Neuronal stem cell (in vitro differentiated cells): ENCODE data around the gene DLG2.
A peak's percentile ranks its signal among the peaks of the same experiment; 100 is the strongest.

Source experiments
- DNase-seq: peaks from one replicate; pipeline ENCODE4 v3.0.0-alpha.2; 2013; ENCODE audit warnings: low spot score
- H2AFZ ChIP-seq: one replicate; pipeline ENCODE4 v1.6.1; 2013; ENCODE audit warnings: mild to moderate bottlenecking, low read length, inconsistent platforms
- H2AK5ac ChIP-seq: 2 replicates; pipeline ENCODE4 v1.6.1; 2013; ENCODE audit warnings: low read depth, mild to moderate bottlenecking, inconsistent platforms, low read length, moderate library complexity, mixed read lengths
- H2BK120ac ChIP-seq: 2 replicates; pipeline ENCODE4 v1.6.1; 2013; ENCODE audit warnings: low read depth, mild to moderate bottlenecking, inconsistent platforms, low read length, moderate library complexity, mixed read lengths
- H2BK12ac ChIP-seq: one replicate; pipeline ENCODE4 v1.6.1; 2013; ENCODE audit warnings: low read length, inconsistent platforms
- H2BK15ac ChIP-seq: 2 replicates; pipeline ENCODE4 v1.6.1; 2013; ENCODE audit warnings: mild to moderate bottlenecking, low read length, inconsistent platforms, mixed read lengths
- H2BK5ac ChIP-seq: one replicate; pipeline ENCODE4 v1.6.1; 2013; ENCODE audit warnings: inconsistent platforms, mild to moderate bottlenecking, low read length, moderate library complexity
- H3K14ac ChIP-seq: one replicate; pipeline ENCODE4 v1.6.1; 2013; ENCODE audit warnings: low read length, inconsistent platforms
- H3K18ac ChIP-seq: 2 replicates; pipeline ENCODE4 v1.6.1; 2013; ENCODE audit warnings: low read length, inconsistent platforms
- H3K23ac ChIP-seq: 2 replicates; pipeline ENCODE4 v1.6.1; 2013; ENCODE audit warnings: low read depth, mild to moderate bottlenecking, mixed read lengths, low read length, inconsistent platforms; ENCODE audit not compliant: poor library complexity
- H3K27ac ChIP-seq: replicated peaks from 3 replicates; pipeline ENCODE4 v1.5.1; 2013; ENCODE audit warnings: low read length, inconsistent platforms
- H3K27me3 ChIP-seq, 3 experiments: 2 replicates each; pipeline ENCODE4 v1.6.1; 2013; ENCODE audit warnings: low read length in 3 of 3, mild to moderate bottlenecking in 2 of 3, inconsistent platforms in 1 of 3, low read depth in 1 of 3, mixed read lengths in 1 of 3, moderate library complexity in 1 of 3; ENCODE audit not compliant: control insufficient read depth in 3 of 3, insufficient read depth in 3 of 3
- H3K36me3 ChIP-seq, 2 donors: replicated peaks in 1 of 2; 2 replicates each; pipeline ENCODE4 v1.6.1; 2013; ENCODE audit warnings: low read length in 2 of 2; ENCODE audit not compliant: control insufficient read depth in 2 of 2, insufficient read depth in 2 of 2
- H3K4ac ChIP-seq: 2 replicates; pipeline ENCODE4 v1.6.1; 2013; ENCODE audit warnings: inconsistent platforms, mild to moderate bottlenecking, low read length, moderate library complexity
- H3K4me1 ChIP-seq, 2 donors: 1 replicate in 1 of 2; 2 replicates in 1 of 2; pipeline ENCODE4 v1.6.1; 2013; ENCODE audit warnings: low read length in 2 of 2, low read depth in 1 of 2; ENCODE audit not compliant: control insufficient read depth in 2 of 2, insufficient read depth in 1 of 2
- H3K4me2 ChIP-seq: one replicate; pipeline ENCODE4 v1.6.1; 2013; ENCODE audit warnings: mild to moderate bottlenecking, low read length, inconsistent platforms; ENCODE audit not compliant: insufficient read depth, poor library complexity, severe bottlenecking
- H3K4me3 ChIP-seq, 2 donors: 2 replicates each; pipeline ENCODE4 v1.5.1; 2013; ENCODE audit warnings: low read length in 2 of 2, mild to moderate bottlenecking in 2 of 2, inconsistent platforms in 1 of 2, moderate library complexity in 1 of 2
- H3K79me1 ChIP-seq: one replicate; pipeline ENCODE4 v1.6.1; 2013; ENCODE audit warnings: low read depth, mild to moderate bottlenecking, inconsistent platforms, low read length, moderate library complexity
- H3K9ac ChIP-seq: one replicate; pipeline ENCODE4 v1.6.1; 2013; ENCODE audit warnings: mild to moderate bottlenecking, low read depth, low read length, inconsistent platforms; ENCODE audit not compliant: poor library complexity
- H3K9me3 ChIP-seq, 2 donors: replicated peaks in 1 of 2; 2 replicates each; pipeline versions ENCODE3 to v1.6.1; 2013; ENCODE audit warnings: low read length in 2 of 2, mild to moderate bottlenecking in 2 of 2, inconsistent platforms in 1 of 2, low read depth in 1 of 2, mixed read lengths in 1 of 2, moderate library complexity in 1 of 2; ENCODE audit not compliant: control insufficient read depth in 2 of 2, insufficient read depth in 1 of 2
- H4K8ac ChIP-seq: one replicate; pipeline ENCODE4 v1.6.1; 2013; ENCODE audit warnings: low read depth, mild to moderate bottlenecking, inconsistent platforms, low read length, moderate library complexity
- H4K91ac ChIP-seq: one replicate; pipeline ENCODE4 v1.6.1; 2013; ENCODE audit warnings: low read length, low read depth, mild to moderate bottlenecking, inconsistent platforms; ENCODE audit not compliant: poor library complexity
- WGBS, 2 donors: extraction: QIAGEN DNeasy Blood & Tissue Kit; methylation state at CpG; one replicate each; pipeline ENCODE4 v1.1.7; 2013; ENCODE audit warnings: missing lambda C conversion rate in 2 of 2, mixed read lengths in 1 of 2; ENCODE audit not compliant: insufficient read length in 2 of 2, insufficient replicate concordance in 1 of 2; ENCODE audit errors: extremely low coverage in 2 of 2; 5-methylcytosine and 5-hydroxymethylcytosine counted together

DLG2 gene

GRCh38 chr11:83641511-83641910, 1985.6 kb downstream of the DLG2 start:
- Histone ChIP-seq H3K27ac (no peak overlapping the region), H3K18ac (no peak overlapping the region), H3K23ac (no peak overlapping the region), H2AFZ (no peak overlapping the region), H3K4me3 (no peak overlapping the region), H3K27me3 (no peaks in the 10 kb centered on the region), H3K4ac (no peak overlapping the region), H4K91ac (no peak overlapping the region), H4K8ac (no peak overlapping the region), H3K14ac (no peak overlapping the region), H2AK5ac (no peak overlapping the region), H3K4me2 (no peak overlapping the region), H2BK15ac (no peak overlapping the region), H3K9me3 (no peaks in the 10 kb centered on the region), H3K79me1 (no peaks in the 10 kb centered on the region), H2BK5ac (no peak overlapping the region), H3K36me3 (no peaks in the 10 kb centered on the region), H2BK12ac (no peak overlapping the region), H3K4me1 (no peaks in the 10 kb centered on the region), H3K9ac (no peak overlapping the region), H2BK120ac (no peak overlapping the region)
- no CpG with 5 or more reads among the region's 7 CpGs for WGBS, 2 donors
- no peak for DNase-seq

- Histone ChIP-seq H3K79me1 (no peaks in the 10 kb centered on the region), H3K36me3 (no peaks in the 10 kb centered on the region), H3K14ac (no peak overlapping the region), H4K8ac (no peak overlapping the region), H4K91ac (no peak overlapping the region), H2BK12ac (no peak overlapping the region), H3K9ac (no peak overlapping the region), H3K9me3 (no peaks in the 10 kb centered on the region), H2AK5ac (no peak overlapping the region), H2BK120ac (no peak overlapping the region), H3K4me3 (no peak overlapping the region), H2AFZ (no peak overlapping the region), H3K27ac (no peak overlapping the region), H3K27me3 (no peaks in the 10 kb centered on the region), H3K18ac (no peak overlapping the region), H2BK15ac (no peak overlapping the region), H3K23ac (no peak overlapping the region), H3K4me1 (no peaks in the 10 kb centered on the region), H3K4ac (no peak overlapping the region), H2BK5ac (no peak overlapping the region), H3K4me2 (no peak overlapping the region)
- DNase-seq, result no peak
- no CpG with 5 or more reads among the region's 5 CpGs for WGBS, 2 donors
Measured at GRCh38 chr11:83639995-83640758, 1987.0 kb downstream of the DLG2 start.

GRCh38 chr11:83635166-83635565, 1992.0 kb downstream of the DLG2 start:
- Histone ChIP-seq H2BK120ac (no peak overlapping the region), H4K91ac (no peak overlapping the region), H3K18ac (no peak overlapping the region), H3K79me1 (no peaks in the 10 kb centered on the region), H3K14ac (no peak overlapping the region), H2AFZ (no peak overlapping the region), H3K9ac (no peak overlapping the region), H3K4me3 (no peak overlapping the region), H3K27ac (no peak overlapping the region), H3K4me2 (no peak overlapping the region), H3K27me3 (no peaks in the 10 kb centered on the region), H2AK5ac (no peak overlapping the region), H3K23ac (no peak overlapping the region), H4K8ac (no peak overlapping the region), H3K4me1 (peaks cover under 1 to 4% of the 10 kb centered on the region in 2 donors), H2BK12ac (no peak overlapping the region), H3K4ac (no peak overlapping the region), H3K36me3 (no peaks in the 10 kb centered on the region), H2BK15ac (no peak overlapping the region), H3K9me3 (no peaks in the 10 kb centered on the region), H2BK5ac (no peak overlapping the region)
- WGBS, 2 donors, result no CpG with 5 or more reads among the region's 3 CpGs
- no peak for DNase-seq

GRCh38 chr11:83630211-83630610, 1996.9 kb downstream of the DLG2 start:
- H3K27me3 ChIP-seq, result no peaks in the 10 kb centered on the region
- no peak overlapping the region for H3K23ac ChIP-seq
- peaks cover 2 to 13% of the 10 kb centered on the region in 2 donors for H3K4me1 ChIP-seq
- H2BK12ac ChIP-seq, result no peak overlapping the region
- H3K4me3 ChIP-seq, result no peak overlapping the region
- no peaks in the 10 kb centered on the region for H3K36me3 ChIP-seq
- peak overlapping the region; percentile 21 for H2AFZ ChIP-seq
- no peak overlapping the region for H2BK120ac ChIP-seq
- H2BK15ac ChIP-seq, result no peak overlapping the region
- no peak overlapping the region for H3K4me2 ChIP-seq
- H3K9me3 ChIP-seq, result no peaks in the 10 kb centered on the region
- H3K18ac ChIP-seq, result no peak overlapping the region
- no peaks in the 10 kb centered on the region for H3K79me1 ChIP-seq
- no peak overlapping the region for H3K4ac ChIP-seq
- H4K8ac ChIP-seq, result no peak overlapping the region
- no CpG with 5 or more reads among the region's 1 CpG for WGBS, 2 donors
- no peak overlapping the region for H3K14ac ChIP-seq
- no peak overlapping the region for H2AK5ac ChIP-seq
- H4K91ac ChIP-seq, result no peak overlapping the region
- H3K27ac ChIP-seq, result no peak overlapping the region
- no peak overlapping the region for H2BK5ac ChIP-seq
- no peak for DNase-seq
- H3K9ac ChIP-seq, result no peak overlapping the region
